HepG2 (cell line): ENCODE data around the gene RAB39A. TPM values are rescaled to one million over a fixed set of nuclear protein-coding genes. Genes with fewer than 3 reads are reported as not detected.

Experiments used
- ATAC-seq: fragments of 200-7000 bp; cut with Tn5 transposase; 3 replicates; pipeline ENCODE4 v1.9.1; 2020; ENCODE audit warnings: mild to moderate bottlenecking, moderate library complexity
- BruUV-seq: library from RNA; stranded (reverse); fragments of 400-500 nt; replicated peaks from 2 replicates; lab custom pipeline; 2021; lab: Mats Ljungman, UMichigan
- CTCF ChIA-PET: fragments of 300-600 bp; formaldehyde crosslinking; extraction: SDS; loops from one replicate; lab custom pipeline; 2021; ENCODE audit warnings: low total read pairs, inconsistent platforms, low intra/inter-chr PET ratio; lab: Yijun Ruan, JAX
- POLR2A ChIA-PET: fragments of 350-600 bp; sonication (Branson Sonifier 250); formaldehyde crosslinking; loops from one replicate; lab custom pipeline; 2020; ENCODE audit warnings: antibody characterized with exemption, inconsistent platforms; lab: Yijun Ruan, JAX
- DNase-seq: peaks from one replicate; pipeline ENCODE4 v3.0.0-alpha.2; 2015; ENCODE audit warnings: low spot score
- FAIRE-seq: peaks from 3 replicates; lab custom pipeline; 2011; peaks lifted over from hg19 to GRCh38; lab: Jason Lieb, UNC
- H2AFZ ChIP-seq: one replicate; pipeline ENCODE4 v1.6.1; 2011; ENCODE audit warnings: low read length, inconsistent platforms
- H3K27ac ChIP-seq: fragments of 300-600 bp; 3 replicates; pipeline ENCODE4 v1.8.0; 2011; ENCODE audit warnings: mixed run types, mild to moderate bottlenecking, mixed read lengths, low read length, inconsistent platforms; ENCODE audit not compliant: insufficient read depth; ENCODE audit errors: extremely low read length
- H3K27me3 ChIP-seq, 2 experiments: fragments of 200-600 bp in 1 of 2; 2 replicates in 1 of 2; 3 replicates in 1 of 2; pipeline versions ENCODE4 v1.6.0 to v1.8.0; 2011; ENCODE audit warnings: low read length in 2 of 2, mild to moderate bottlenecking in 2 of 2, moderate library complexity in 2 of 2, inconsistent platforms in 1 of 2; ENCODE audit not compliant: insufficient read depth in 2 of 2, control insufficient read depth in 1 of 2
- H3K36me3 ChIP-seq, 2 experiments: fragments of 200-600 bp in 1 of 2; replicated peaks in 1 of 2; 2 replicates in 1 of 2; 3 replicates in 1 of 2; pipeline versions ENCODE4 v1.5.1 to v1.8.0; 2011; ENCODE audit warnings: low read length in 2 of 2, inconsistent platforms in 1 of 2; ENCODE audit not compliant: insufficient read depth in 2 of 2, control insufficient read depth in 1 of 2
- H3K4me1 ChIP-seq: 2 replicates; pipeline ENCODE4 v1.5.1; 2012; ENCODE audit warnings: low read length, inconsistent platforms; ENCODE audit not compliant: insufficient read depth
- H3K4me2 ChIP-seq: 2 replicates; pipeline ENCODE4 v1.6.0; 2011; ENCODE audit warnings: low read depth, low read length, inconsistent platforms
- H3K4me3 ChIP-seq, 3 experiments: fragments of 200-600 bp in 1 of 3; sonication (generic), shearing (Covaris generic) in 1 of 3; replicated peaks in 1 of 3; 2 replicates each; pipeline ENCODE4 v1.5.1; 2011 to 2016; ENCODE audit warnings: low read length in 3 of 3, inconsistent platforms in 2 of 3, low read depth in 2 of 3, mild to moderate bottlenecking in 2 of 3, control low read depth in 1 of 3, mixed read lengths in 1 of 3; ENCODE audit not compliant: insufficient read depth in 1 of 3
- H3K79me2 ChIP-seq: one replicate; pipeline ENCODE4 v1.6.1; 2011; ENCODE audit warnings: low read length, inconsistent platforms; ENCODE audit not compliant: insufficient read depth
- H3K9ac ChIP-seq: 2 replicates; pipeline ENCODE4 v1.6.0; 2011; ENCODE audit warnings: mild to moderate bottlenecking, low read depth, low read length, inconsistent platforms; ENCODE audit not compliant: insufficient read depth
- H3K9me3 ChIP-seq: 2 replicates; pipeline ENCODE4 v1.5.1; 2012; ENCODE audit warnings: mild to moderate bottlenecking, low read length
- H4K20me1 ChIP-seq: 2 replicates; pipeline ENCODE4 v1.6.0; 2011; ENCODE audit warnings: inconsistent platforms, mild to moderate bottlenecking, low read length, moderate library complexity; ENCODE audit not compliant: insufficient read depth
- CTCF ChIP-seq: sonication (generic); formaldehyde crosslinking; IDR thresholded peaks from 2 replicates; pipeline ENCODE4 v1.5.0; 2020; ENCODE audit warnings: mild to moderate bottlenecking, missing genetic modification reagents, moderate library complexity
- MTA1 ChIP-seq: sonication (generic); formaldehyde crosslinking; IDR thresholded peaks from 2 replicates; pipeline ENCODE4 v1.4.0; 2020; ENCODE audit warnings: missing genetic modification reagents, mild to moderate bottlenecking, borderline replicate concordance
- RAD21 ChIP-seq: fragments of 450-650 bp; formaldehyde crosslinking; IDR thresholded peaks from 2 replicates; pipeline ENCODE4 v1.5.0; 2020; ENCODE audit warnings: mild to moderate bottlenecking
- SMC3 ChIP-seq: IDR thresholded peaks from 2 replicates; pipeline ENCODE4 v1.6.1; 2011; ENCODE audit warnings: low read length, improper control_type of control experiment
- STAG1 ChIP-seq: sonication (generic); formaldehyde crosslinking; IDR thresholded peaks from 2 replicates; pipeline ENCODE4 v1.4.0; 2020; ENCODE audit warnings: missing genetic modification reagents
- ZBTB25 ChIP-seq: IDR thresholded peaks from 2 replicates; pipeline ENCODE4 v1.6.1; 2018; ENCODE audit warnings: missing genetic modification reagents
- ZNF256 ChIP-seq: sonication (generic); formaldehyde crosslinking; conservative IDR thresholded peaks from 2 replicates; pipeline ENCODE4 v1.4.0; 2020; ENCODE audit warnings: missing genetic modification reagents
- WGBS: methylation state at CpG from one replicate; pipeline ENCODE4 v1.1.6; 2017; ENCODE audit warnings: low lambda C conversion rate; 5-methylcytosine and 5-hydroxymethylcytosine counted together
- in situ Hi-C: cut with HindIII; loops from 2 replicates; pipeline ENCODE4 v1.10.0; 2017; ENCODE audit warnings: low pct_unique_long_range_greater_than_20kb; ENCODE audit not compliant: extremely low pct_ligation_motif_present
- intact Hi-C: fragments of 100-400 bp; cut with micrococcal nuclease; formaldehyde crosslinking; loops from one replicate; pipeline ENCODE4 v1.10.0; 2022; ENCODE audit not compliant: unreplicated experiment
- polyA plus RNA-seq, 8 experiments: library from polyadenylated mRNA; depleted of rRNA in 3 of 8; stranded (reverse) in 7 of 8; unstranded in 1 of 8; fragments of >200 nt; fragmentation: Illumina TruSeq in 4 of 8; extraction: Trizol in 4 of 8; gene quantifications; 2 replicates each; pipeline versions ENCODE4 v1.2.1 to v1.2.3, GENCODE V29; 2011 to 2016; ENCODE audit warnings: low read depth in 4 of 8, missing spikeins in 1 of 8, mixed read lengths in 1 of 8; ENCODE audit not compliant: insufficient read depth in 1 of 8
- total RNA-seq, 5 experiments: library from RNA; depleted of rRNA; stranded (reverse); fragments of >200 nt; fragmentation: Illumina TruSeq; extraction: Trizol; gene quantifications; 2 replicates each; pipeline ENCODE4 v1.2.3, GENCODE V29; 2016; ENCODE audit warnings: low read depth in 1 of 5

The RAB39A gene
- total and polyA plus RNA-seq, 2 of the 13 experiments (the other 11 are each of a cell fraction or from before 2014, with no cell fraction given): not detected

DNA sequence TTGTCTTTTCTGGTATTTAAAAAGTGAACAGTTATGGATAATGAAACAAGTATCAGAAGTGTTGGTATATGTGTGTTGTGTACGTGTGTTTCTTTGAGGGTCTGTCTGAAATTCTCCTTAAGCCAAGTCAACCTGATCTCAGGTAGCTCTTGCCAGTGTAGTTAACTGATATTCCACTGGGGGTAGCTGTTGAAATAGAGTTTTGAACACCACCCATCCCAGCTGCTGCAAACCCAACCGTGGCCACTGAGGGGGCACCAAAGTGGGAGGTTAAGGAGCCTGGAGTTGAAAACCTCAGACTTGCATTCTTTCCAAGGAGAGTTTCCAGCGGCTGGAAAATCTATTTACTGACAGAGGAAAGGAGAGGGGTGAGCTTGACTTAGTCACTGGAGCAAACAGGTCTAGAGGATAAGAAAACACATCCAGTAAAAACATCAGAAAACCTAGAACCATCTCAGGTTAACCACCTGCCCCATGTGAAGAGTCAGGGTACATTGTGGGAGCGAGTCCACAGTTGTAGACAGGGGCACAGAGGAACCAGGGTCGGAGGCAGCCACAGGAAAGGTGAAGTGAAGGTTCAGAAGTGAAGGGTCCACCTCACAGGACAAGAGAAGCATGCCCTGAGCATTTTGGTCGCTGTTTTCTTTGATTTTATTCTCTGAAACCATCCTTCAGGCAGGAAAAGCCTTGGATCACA lies 71.7 kb downstream of the RAB39A start:
- CTCF ChIA-PET: interaction anchor here (1.3 kb wide), 1 partner anchor 655 kb away, joined by 4 read pairs; no protein-coding TSS in a partner anchor
- FAIRE-seq: peak; percentile 85
- no peaks in the 10 kb centered on the region for H3K79me2 ChIP-seq
- no peak overlapping the region for H3K27ac ChIP-seq
- peak; percentile 72 for DNase-seq
- H3K36me3 ChIP-seq: no peaks in the 10 kb centered on the region
- no peaks in the 10 kb centered on the region for H3K4me1 ChIP-seq
- BruUV-seq: no TSS peak
- no peak overlapping the region; the same call in 1 of the 2 replicates for H3K4me2 ChIP-seq
- no peak overlapping the region for H3K9ac ChIP-seq
- no peaks in the 10 kb centered on the region for H4K20me1 ChIP-seq
- 1% methylated on average over 5 of the region's 6 CpGs for WGBS
- peak; percentile 100 for ATAC-seq
- H3K4me3 ChIP-seq: no peak overlapping the region
- intact Hi-C loops: loop anchor here (10.0 kb wide), 1 partner anchor 125 kb away; the partner anchor contains the start of gene ACAT1
- TF ChIP-seq MTA1: no peak
- TF ChIP-seq ZNF256: no peak
- peak; percentile 79 for TF ChIP-seq STAG1 (CRISPR knock-in tag)
- TF ChIP-seq SMC3: peak; percentile 35; the same call in 1 of the 2 replicates
- peak; percentile 33; the same call in 1 of the 2 replicates for TF ChIP-seq RAD21 (CRISPR knock-in tag)
- TF ChIP-seq CTCF (CRISPR knock-in tag): peak; percentile 78
- TF ChIP-seq ZBTB25: no peak
- TF ChIP-seq, all 625 proteins: peak for 4
- Histone ChIP-seq H2AFZ (no peak overlapping the region), H3K27me3 (peaks cover 0 to 3% of the 10 kb centered on the region in 2 experiments; a peak in 1 of 5 replicates), H3K9me3 (no peaks in the 10 kb centered on the region)
- in situ Hi-C loops: loop anchor here (10.0 to 25.0 kb wide), 2 partner anchors 113 to 655 kb away; no protein-coding TSS in a partner anchor
- POLR2A ChIA-PET: interaction anchor here (1.1 kb wide), 1 partner anchor 9 kb away, joined by 11 read pairs; the partner anchor contains the start of gene CUL5
